Astrocyte (in vitro differentiated cells and primary cell): ENCODE results near the gene TGM6. TPM values are rescaled to one million over a fixed set of nuclear protein-coding genes. Genes with fewer than 3 reads are reported as not detected.

ENCODE experiments used
- DNase-seq: peaks from one replicate; pipeline ENCODE4 v3.0.0-alpha.2; 2010; ENCODE audit warnings: low read depth
- FAIRE-seq: peaks from 2 replicates; lab custom pipeline; 2011; peaks lifted over from hg19 to GRCh38; lab: Jason Lieb, UNC
- H2AFZ ChIP-seq: 2 replicates; pipeline ENCODE4 v1.6.0; 2012; ENCODE audit warnings: low read depth, low read length, inconsistent platforms
- H3K27ac ChIP-seq: 2 replicates; pipeline ENCODE4 v1.5.1; 2011; ENCODE audit warnings: low read depth, low read length, inconsistent platforms
- H3K27me3 ChIP-seq: 2 replicates; pipeline ENCODE4 v1.6.0; 2011; ENCODE audit warnings: low read length, inconsistent platforms; ENCODE audit not compliant: insufficient read depth
- H3K36me3 ChIP-seq: 2 replicates; pipeline ENCODE4 v1.5.1; 2011; ENCODE audit warnings: low read length, inconsistent platforms; ENCODE audit not compliant: insufficient read depth
- H3K4me1 ChIP-seq: 2 replicates; pipeline ENCODE4 v1.5.1; 2011; ENCODE audit warnings: low read length, inconsistent platforms; ENCODE audit not compliant: insufficient read depth
- H3K4me2 ChIP-seq: 2 replicates; pipeline ENCODE4 v1.6.0; 2012; ENCODE audit warnings: low read length, inconsistent platforms
- H3K4me3 ChIP-seq: 2 replicates; pipeline ENCODE4 v1.5.1; 2011; ENCODE audit warnings: low read depth, mild to moderate bottlenecking, low read length, inconsistent platforms; ENCODE audit not compliant: insufficient read depth
- H3K79me2 ChIP-seq: 2 replicates; pipeline ENCODE4 v1.6.0; 2012; ENCODE audit warnings: mild to moderate bottlenecking, low read length, inconsistent platforms; ENCODE audit not compliant: insufficient read depth
- H3K9ac ChIP-seq: 2 replicates; pipeline ENCODE4 v1.6.0; 2012; ENCODE audit warnings: mild to moderate bottlenecking, low read length, inconsistent platforms
- H3K9me3 ChIP-seq: 2 replicates; pipeline ENCODE4 v1.5.1; 2012; ENCODE audit warnings: low read depth, mild to moderate bottlenecking, low read length, inconsistent platforms; ENCODE audit not compliant: insufficient read depth
- H4K20me1 ChIP-seq: 2 replicates; pipeline ENCODE4 v1.6.0; 2012; ENCODE audit warnings: low read length, inconsistent platforms; ENCODE audit not compliant: insufficient read depth
- H3K27ac Mint-ChIP-seq: one replicate; pipeline ENCODE4 v1.8.0; 2021; ENCODE audit warnings: mild to moderate bottlenecking, mixed read lengths; ENCODE audit not compliant: unreplicated experiment
- H3K27me3 Mint-ChIP-seq: one replicate; pipeline ENCODE4 v1.8.0; 2021; ENCODE audit warnings: low read depth, mixed read lengths; ENCODE audit not compliant: unreplicated experiment
- H3K36me3 Mint-ChIP-seq: one replicate; pipeline ENCODE4 v1.8.0; 2021; ENCODE audit warnings: low read depth, mixed read lengths; ENCODE audit not compliant: unreplicated experiment
- H3K4me1 Mint-ChIP-seq: one replicate; pipeline ENCODE4 v1.8.0; 2021; ENCODE audit warnings: low read depth, mixed read lengths; ENCODE audit not compliant: unreplicated experiment
- H3K4me3 Mint-ChIP-seq: one replicate; pipeline ENCODE4 v1.8.0; 2021; ENCODE audit warnings: mild to moderate bottlenecking, moderate library complexity, mixed read lengths; ENCODE audit not compliant: unreplicated experiment
- H3K9me3 Mint-ChIP-seq: one replicate; pipeline ENCODE4 v1.8.0; 2021; ENCODE audit warnings: mild to moderate bottlenecking, mixed read lengths; ENCODE audit not compliant: unreplicated experiment
- CTCF ChIP-seq: IDR thresholded peaks from 2 replicates; pipeline ENCODE4 v1.5.1; 2011; ENCODE audit warnings: low read depth, mild to moderate bottlenecking, inconsistent platforms, low read length, moderate library complexity; ENCODE audit not compliant: insufficient read depth
- EZH2 ChIP-seq: IDR thresholded peaks from 2 replicates; pipeline ENCODE4 v1.6.1; 2012; ENCODE audit warnings: mild to moderate bottlenecking, low read length, inconsistent platforms; ENCODE audit not compliant: insufficient read depth
- total RNA-seq: library from RNA; stranded (reverse); gene quantifications from 2 replicates; pipeline ENCODE4 v1.2.1, GENCODE V29; 2021

Gene TGM6
- total RNA-seq, 1 donor from 2014 or later = not detected

- no peaks in the 10 kb centered on the region for H3K9me3 ChIP-seq
- no peak overlapping the region for H3K4me3 ChIP-seq
- no peaks in the 10 kb centered on the region for H3K36me3 ChIP-seq
- no peak overlapping the region for H3K4me2 ChIP-seq
- no peak overlapping the region for H2AFZ ChIP-seq
- FAIRE-seq = no peak
- H3K27me3 Mint-ChIP-seq = peaks cover 18% of the 10 kb centered on the region
- H3K27ac Mint-ChIP-seq = no peak overlapping the region
- H3K9me3 Mint-ChIP-seq = peaks cover 18% of the 10 kb centered on the region
- no peak for DNase-seq
- no peaks in the 10 kb centered on the region for H3K79me2 ChIP-seq
- H3K4me1 ChIP-seq = no peaks in the 10 kb centered on the region
- no peak overlapping the region for H3K27ac ChIP-seq
- H3K4me3 Mint-ChIP-seq = no peak overlapping the region
- no peaks in the 10 kb centered on the region for H4K20me1 ChIP-seq
- TF ChIP-seq EZH2 = no peak
- no peak for TF ChIP-seq CTCF
- H3K9ac ChIP-seq = no peak overlapping the region
- H3K4me1 Mint-ChIP-seq = no peaks in the 10 kb centered on the region
- no peaks in the 10 kb centered on the region for H3K36me3 Mint-ChIP-seq
- H3K27me3 ChIP-seq = no peaks in the 10 kb centered on the region
These were observed 13.8 kb downstream of the TGM6 start for GRCh38 chr20:2394411-2395055.

- FAIRE-seq (no peak), DNase-seq (no peak)
- H3K9me3 Mint-ChIP-seq = peaks cover 15% of the 10 kb centered on the region
- Histone ChIP-seq H3K36me3 (no peaks in the 10 kb centered on the region), H3K79me2 (no peaks in the 10 kb centered on the region), H2AFZ (no peak overlapping the region), H4K20me1 (no peaks in the 10 kb centered on the region), H3K4me2 (no peak overlapping the region), H3K9me3 (no peaks in the 10 kb centered on the region), H3K4me3 (no peak overlapping the region), H3K4me1 (no peaks in the 10 kb centered on the region), H3K27me3 (no peaks in the 10 kb centered on the region), H3K27ac (no peak overlapping the region), H3K9ac (no peak overlapping the region)
- no peak overlapping the region for H3K27ac Mint-ChIP-seq
- no peaks in the 10 kb centered on the region for H3K36me3 Mint-ChIP-seq
- TF ChIP-seq EZH2 (no peak), CTCF (no peak)
- H3K4me1 Mint-ChIP-seq = no peaks in the 10 kb centered on the region
- H3K27me3 Mint-ChIP-seq = peaks cover 18% of the 10 kb centered on the region
- H3K4me3 Mint-ChIP-seq = no peak overlapping the region
These were observed 14.4 kb downstream of the TGM6 start for GRCh38 chr20:2395136-2395535.

GRCh38 chr20:2396241-2396814, 15.6 kb downstream of the TGM6 start:
- H3K36me3 Mint-ChIP-seq = no peaks in the 10 kb centered on the region
- Histone ChIP-seq H3K4me1 (no peaks in the 10 kb centered on the region), H3K36me3 (no peaks in the 10 kb centered on the region), H4K20me1 (no peaks in the 10 kb centered on the region), H3K4me3 (no peak overlapping the region), H2AFZ (no peak overlapping the region), H3K79me2 (no peaks in the 10 kb centered on the region), H3K27me3 (no peaks in the 10 kb centered on the region), H3K9ac (no peak overlapping the region), H3K27ac (no peak overlapping the region), H3K9me3 (no peaks in the 10 kb centered on the region), H3K4me2 (no peak overlapping the region)
- FAIRE-seq (no peak), DNase-seq (no peak)
- no peak for TF ChIP-seq EZH2
- no peak for TF ChIP-seq CTCF
- H3K9me3 Mint-ChIP-seq = peaks cover 12% of the 10 kb centered on the region
- no peaks in the 10 kb centered on the region for H3K4me1 Mint-ChIP-seq
- H3K27me3 Mint-ChIP-seq = peaks cover 10% of the 10 kb centered on the region
- H3K27ac Mint-ChIP-seq = no peak overlapping the region
- H3K4me3 Mint-ChIP-seq = no peak overlapping the region
